Stimulated activated CD4-positive, alpha-beta T cell treated with anti-CD3 and anti-CD28 coated beads, Interleukin-15, amount 100 ng/mL, for 1 hour (primary cell): Measurements from ENCODE around the gene SMARCC2.
"Not testable (repeated sequence)": the region's sequence is repeated elsewhere in the genome, so short reads cannot be mapped to it uniquely, and the experiment has no call there.

Source experiments
- DNase-seq, 2 donors: peaks; one replicate each; pipeline ENCODE4 v3.0.0-alpha.2; 2020; ENCODE audit warnings: low read depth in 1 of 2, low spot score in 1 of 2

SMARCC2 gene

DNA sequence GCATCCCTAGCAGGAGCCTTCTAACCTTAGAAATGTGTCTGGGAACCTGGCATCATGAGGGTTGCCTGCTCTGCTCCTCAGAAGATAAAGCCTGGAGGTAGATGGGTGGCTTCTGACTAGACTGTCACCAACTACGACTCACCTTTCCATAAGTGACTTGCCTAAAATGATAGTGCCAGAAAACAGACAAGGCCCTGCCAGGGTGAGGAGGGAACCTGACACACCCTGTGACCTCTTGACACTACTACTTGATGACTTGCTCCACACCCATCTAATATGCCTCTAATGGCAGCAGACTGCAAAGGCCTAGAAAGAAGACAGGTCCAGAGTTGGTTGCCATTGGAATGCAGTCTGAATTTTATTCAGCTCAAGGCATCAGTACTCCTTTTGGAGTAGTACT lies 23.1 kb upstream of the SMARCC2 start:
- no peak for DNase-seq

DNA sequence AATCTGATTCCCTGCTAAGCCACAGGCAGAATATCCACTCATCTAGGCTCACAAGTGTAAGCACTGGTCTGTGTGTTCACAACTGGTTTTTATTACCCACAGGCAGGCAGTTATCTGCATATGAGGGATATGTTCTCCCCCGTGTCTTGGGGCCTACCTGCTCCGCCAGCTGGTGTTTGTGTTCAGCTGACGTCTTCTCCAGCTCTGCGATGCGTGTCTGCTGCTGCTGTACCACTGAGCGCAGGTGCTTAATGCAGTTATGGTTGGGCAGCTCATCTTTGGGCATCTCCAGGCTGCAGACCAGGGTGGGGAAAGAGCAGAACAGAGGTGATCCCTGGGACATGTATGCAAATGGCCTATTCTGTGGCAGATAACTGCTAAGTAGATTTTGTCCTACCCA lies 18.7 kb upstream of the SMARCC2 start:
- DNase-seq = no peak

DNA sequence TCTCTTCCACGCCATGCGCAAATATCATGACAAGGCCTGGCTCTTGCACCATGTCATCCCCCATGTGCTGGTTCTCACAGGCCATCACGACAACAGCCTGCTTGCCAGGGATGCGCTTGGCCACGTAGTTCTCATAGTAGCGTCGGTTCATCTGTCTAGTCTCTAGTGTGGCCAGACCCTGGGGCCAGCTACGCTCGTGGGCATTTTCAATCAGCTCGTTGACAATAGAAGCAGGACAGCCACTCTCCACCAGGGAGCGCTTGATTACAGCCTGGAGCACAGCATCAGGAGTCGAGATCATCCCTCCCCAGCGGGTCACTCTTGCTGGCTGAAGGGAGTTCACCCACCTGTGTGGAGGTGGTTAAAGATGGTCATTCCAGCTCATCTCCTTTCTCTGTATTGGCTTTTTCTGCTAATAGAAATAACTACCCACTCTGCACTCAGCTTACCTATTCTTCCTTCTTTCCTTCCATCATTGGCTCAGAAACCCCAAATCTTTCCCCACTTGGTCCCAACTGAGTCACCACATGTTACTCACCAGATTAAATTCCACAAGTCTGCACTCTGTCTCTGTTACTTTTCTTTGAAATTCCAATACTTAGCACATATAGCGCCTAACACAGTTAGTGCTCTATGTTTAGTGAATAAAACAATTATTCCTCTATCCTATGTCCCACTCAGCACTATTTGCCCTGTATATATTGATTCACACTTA lies 17.3 kb upstream of the SMARCC2 start:
- no peak for DNase-seq

DNA sequence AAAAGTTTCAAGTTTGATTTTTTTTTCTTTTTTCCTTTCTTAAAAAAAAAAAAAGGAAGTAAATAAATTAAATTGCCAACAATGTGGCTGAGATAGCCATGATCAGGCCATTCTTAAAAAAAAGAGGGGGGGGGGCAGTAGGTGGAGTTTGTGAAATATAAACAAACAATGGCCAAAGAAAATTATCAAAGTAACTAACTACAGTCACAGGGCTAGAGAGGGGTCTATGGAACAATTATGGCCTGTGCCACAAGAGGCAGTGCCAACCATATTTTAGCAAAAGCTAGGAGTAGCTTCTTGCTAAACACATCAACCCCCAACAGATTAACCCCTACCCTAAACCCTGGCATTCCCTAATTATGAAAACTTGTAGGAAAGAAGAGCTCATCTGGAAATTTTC lies 16.2 kb upstream of the SMARCC2 start:
- DNase-seq = no peak

DNA sequence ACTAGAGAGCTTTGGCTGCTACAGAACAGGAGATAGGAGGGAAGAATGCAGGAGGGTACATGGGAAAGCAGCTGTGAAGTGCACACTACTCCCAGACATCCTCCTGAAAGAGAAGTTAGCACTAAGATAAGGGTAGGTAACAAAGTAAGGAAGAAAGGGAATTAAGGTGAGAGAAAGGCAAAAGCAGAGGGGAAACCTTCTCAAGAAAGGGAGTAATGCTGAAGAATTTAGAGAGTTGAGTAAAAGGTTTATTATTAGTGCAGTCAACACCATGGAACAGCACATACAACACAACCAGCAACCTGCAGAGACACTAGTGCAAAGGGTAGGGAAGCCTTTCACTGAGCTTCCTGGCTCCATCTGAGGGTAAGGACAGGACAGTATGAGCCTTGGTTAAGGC lies 15.0 kb upstream of the SMARCC2 start:
- no peak for DNase-seq

DNA sequence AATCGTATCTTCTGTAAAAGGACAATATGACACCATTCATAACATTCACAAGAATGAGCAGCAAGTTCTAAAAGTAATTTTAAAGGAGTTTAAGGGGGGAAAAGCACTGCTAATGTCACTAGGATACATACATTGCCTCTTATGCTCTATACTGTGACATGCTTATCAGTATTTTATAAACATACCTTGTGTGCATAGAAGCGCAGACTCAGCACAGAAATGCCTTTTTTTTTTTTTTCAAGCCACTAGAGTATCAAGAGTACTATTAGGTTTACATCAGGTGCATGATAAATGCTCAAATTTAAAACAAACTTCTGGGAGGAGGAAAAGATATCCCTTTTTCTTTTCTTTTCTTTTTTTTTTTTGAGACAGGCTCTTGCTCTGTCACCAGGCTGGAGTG lies 13.6 kb upstream of the SMARCC2 start:
- no peak for DNase-seq

DNA sequence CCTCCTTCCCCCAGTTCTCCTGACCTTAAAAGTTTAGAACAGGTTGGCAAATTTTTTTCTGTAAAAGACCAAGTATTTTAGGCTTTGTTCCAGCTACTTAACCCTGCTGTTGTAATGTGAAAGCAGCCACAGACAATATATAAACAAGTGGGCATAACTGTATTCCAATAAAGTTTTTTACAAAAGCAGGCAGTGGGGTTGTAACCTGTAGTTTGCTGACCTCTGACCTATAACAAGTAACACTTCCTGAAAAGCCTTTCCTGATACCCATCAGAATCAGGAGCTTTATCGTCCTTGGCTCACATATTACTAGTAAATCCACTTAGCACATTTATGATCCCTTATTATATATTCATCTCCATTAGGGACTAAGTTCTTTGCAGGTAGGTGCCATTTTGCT lies 13.1 kb upstream of the SMARCC2 start:
- no peak for DNase-seq

DNA sequence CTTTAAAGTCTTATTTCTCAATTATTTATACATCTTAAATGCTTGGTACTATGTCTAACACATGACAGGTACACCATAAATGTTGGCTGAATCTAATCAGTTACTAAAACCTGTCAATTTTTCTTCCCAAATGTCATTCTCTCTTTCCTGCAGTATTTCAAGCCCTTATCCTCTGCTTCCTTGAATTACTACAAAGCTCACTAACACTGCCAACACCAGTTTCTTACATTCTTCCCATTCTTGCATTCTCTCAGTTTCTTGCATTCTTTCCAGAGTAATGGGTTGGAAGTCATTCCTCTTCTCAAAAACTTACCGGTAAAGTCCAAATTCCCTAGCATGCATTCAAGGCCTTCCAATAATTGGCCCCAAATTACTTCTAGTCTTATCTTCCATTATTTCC lies 9.6 kb upstream of the SMARCC2 start:
- no peak for DNase-seq

DNA sequence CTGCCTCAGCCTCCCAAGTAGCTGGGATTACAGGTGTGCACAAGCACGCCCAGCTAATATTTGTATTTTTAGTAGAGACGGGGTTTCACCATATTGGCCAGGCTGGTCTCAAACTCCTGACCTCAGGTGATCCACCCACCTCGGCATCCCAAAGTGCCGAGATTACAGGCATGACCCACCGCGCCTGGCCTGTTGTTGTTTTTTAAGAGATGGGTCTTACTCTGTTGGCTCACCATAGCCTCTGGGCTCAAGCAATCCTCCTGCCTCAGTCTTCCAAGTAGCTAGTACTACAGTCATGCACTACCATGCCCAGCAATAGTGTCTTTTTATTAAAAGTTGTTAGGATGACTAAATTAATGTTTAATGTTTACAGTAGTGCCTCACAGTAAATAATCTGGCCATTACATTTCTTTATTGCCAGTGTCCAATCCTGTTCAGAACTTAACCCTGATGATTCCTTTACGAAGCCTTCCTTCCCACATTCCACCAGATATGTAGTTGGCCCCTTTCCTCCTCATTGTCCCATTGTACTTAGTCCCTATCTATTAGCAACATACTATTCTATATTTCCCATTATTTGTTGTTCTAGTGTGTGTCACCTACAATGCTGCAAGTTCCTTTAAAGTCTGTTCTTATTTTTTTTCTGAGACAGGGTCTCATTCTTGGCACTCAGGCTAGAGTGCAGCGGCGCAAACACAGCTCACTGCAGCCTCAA lies 8.8 kb upstream of the SMARCC2 start:
- DNase-seq = no peak

DNA sequence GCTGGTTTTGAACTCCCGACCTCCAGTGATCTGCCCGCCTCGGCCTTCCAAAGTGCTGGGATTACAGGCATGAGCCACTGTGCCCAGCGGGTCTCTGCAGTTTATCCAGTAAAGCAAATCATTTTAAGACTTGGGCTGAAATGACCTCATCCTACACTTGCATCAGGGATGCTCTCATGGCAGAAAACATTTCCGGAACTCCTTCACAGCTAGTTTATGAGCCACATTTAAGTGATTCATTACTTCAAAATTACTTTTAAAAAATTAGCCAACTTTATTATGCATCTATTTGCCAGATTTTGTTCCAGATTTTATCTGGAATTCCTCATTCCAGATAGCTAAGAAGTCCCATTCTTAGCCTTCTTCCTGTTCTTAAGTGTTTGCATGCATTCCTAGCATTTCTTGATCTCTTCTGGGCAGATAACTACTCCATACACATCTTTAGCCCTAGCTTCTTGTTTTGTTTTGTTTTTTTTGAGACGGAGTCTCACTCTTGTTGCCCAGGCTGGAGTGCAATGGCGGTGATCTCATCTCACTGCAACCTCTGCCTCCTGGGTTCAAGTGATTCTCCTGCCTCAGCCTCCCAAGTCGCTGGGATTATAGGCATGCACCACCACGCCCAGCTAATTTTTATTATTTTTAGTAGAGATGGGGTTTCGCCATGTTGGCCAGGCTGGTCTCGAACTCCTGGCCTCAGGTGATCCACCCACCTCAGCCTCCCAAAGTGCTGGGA lies 7.7 kb upstream of the SMARCC2 start:
- not testable (repeated sequence) for DNase-seq

DNA sequence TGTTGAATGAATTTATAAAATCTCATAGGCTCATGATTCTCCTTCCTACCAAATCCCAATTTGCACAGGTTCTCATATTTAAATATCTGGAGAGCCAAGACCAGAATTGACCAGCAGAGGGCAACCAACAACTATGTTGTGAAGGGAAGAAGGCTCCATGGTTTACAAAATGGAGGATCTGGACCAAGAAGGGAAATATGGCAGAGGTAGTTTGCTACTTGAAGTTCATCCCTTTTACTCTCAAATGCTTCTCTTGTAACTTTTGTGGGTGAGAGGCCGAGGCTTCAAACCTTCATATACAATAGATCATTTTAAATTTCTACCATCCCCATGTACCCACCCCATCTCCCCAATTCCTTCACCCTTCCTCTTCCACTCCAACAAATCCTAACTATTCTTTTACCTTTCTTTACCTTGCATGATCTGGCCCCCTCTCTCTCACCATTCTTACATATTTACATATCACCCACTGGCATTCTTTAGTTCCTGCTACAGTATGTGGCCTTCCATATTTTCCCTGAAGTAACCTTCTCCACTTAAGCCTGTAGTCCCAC lies 3.8 kb upstream of the SMARCC2 start:
- peak in 1 of 2 donors; percentile 34 for DNase-seq

DNA sequence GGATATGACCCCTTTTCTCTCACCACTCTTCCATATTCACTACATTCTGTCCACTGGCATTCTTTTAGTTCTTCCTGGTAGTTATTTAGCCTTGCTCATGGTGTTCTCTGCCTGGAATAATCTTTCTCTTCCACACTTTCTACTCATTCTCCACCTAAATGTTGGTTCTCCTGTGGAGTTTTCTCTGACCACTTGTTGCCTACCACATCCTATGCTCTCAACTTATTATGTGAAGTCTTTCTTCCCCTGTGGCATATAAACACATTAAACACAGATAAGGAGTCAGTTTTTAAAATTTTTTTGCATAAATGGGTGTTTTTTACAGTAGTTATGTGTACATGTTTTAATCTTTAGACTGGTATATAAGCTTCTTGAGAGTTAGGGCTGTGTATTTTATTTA lies 3.3 kb upstream of the SMARCC2 start:
- DNase-seq = no peak

DNA sequence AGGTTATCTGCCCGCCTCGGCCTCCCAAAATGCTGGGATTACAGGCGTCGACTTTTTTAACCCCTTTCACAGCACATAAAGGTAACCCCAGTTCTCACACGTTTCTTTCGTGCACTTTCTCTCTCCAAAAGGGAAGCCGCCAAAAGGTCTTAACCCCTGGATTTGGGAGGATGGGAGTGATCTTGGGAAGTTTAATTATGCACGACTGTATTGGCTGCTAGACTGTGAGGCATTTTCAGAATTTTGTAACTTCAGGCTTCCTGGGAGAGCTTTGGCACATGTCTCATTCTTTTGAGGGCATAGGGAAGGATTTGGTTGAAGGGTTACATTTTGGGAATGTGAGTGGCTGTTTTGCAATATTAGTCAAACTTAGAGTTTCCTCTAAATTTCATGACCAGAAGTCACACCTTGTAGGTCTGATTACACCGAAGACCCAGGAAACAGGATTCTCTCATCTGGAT lies 1.4 kb upstream of the SMARCC2 start:
- no peak for DNase-seq

DNA sequence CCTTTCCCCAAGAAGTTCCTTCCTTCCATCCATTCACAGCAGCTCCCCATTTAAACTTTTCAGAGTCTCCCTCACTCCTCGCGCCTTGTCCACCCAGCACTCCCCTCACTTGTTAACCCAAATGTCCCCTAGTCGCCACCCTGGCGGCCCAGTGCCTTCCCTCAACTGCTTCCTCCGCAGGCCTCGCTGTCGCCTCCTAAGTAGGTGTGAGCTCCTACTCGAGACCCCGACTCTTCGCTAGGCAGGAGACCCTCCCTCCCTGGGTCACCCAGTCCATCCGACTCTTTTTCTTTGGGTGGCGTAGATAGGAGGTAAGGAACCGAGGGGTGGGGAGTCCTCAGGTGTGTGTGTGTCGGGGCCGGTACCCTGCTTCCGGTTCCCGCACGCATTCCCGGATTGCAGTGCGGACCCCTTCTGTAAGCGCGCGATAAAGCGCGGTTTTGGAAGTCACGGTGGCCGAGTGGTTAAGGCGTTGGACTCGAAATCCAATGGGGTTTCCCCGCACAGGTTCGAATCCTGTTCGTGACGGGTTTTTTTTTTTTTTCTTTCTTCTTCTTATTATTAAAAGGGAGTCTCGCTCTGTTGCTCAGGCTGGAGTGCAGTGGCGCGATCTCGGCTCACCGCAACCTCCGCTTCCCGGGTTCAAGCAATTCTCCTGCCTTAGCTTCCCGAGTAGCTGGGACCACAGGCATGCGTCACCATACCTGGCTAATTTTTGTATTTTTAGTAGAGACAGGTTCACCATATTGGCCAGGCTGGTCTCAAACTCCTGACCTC lies 823 bp upstream of the SMARCC2 start:
- DNase-seq = peak; percentile 48 to 89

DNA sequence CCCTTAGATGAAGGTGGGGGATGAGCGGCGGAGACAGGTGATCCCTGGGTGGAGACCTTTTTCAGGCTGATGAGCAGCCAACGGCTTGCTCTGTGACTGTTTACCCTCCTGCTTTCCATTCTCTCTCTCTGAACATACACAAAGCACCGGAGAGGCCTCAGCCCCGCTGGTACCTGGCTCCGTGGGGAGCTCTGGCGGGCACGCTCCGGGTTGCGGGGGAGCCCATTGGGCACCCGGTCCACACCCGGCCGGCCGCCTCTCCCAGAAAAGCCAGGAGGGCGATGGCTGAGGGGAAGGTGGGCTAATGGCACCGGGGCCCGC lies 545 bp downstream of the SMARCC2 start:
- no peak for DNase-seq

DNA sequence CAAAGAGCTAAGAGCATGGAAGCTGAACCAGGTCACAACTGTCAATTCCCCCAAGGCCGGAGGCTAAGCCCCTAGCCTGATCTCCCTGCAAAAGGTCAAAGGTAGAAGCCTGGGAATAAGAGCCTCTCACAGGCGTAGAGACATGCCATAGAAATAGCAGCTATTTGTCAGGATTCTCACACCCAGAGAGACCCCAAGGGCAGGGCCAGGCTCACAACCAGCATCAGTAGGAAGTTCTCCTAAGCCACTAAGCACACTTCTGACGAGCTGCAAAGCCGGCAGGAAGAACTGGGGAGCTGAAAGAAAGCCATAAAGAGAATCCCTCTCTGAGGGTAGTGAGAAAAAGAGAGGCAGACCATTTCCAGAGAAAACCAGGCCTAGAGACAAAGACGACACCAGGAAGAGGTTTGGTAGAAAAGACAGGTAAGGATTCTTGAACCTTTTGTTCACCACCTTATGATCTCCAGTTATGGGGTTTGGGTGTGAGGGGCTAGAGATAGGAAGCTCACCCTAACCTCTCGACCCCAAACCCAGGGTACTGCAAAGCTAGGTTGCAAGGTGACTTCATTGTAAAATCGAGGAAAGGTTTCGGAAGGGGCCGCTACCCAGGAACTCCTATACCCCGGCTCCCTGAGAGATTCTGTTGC lies 1.0 kb downstream of the SMARCC2 start:
- no peak for DNase-seq

DNA sequence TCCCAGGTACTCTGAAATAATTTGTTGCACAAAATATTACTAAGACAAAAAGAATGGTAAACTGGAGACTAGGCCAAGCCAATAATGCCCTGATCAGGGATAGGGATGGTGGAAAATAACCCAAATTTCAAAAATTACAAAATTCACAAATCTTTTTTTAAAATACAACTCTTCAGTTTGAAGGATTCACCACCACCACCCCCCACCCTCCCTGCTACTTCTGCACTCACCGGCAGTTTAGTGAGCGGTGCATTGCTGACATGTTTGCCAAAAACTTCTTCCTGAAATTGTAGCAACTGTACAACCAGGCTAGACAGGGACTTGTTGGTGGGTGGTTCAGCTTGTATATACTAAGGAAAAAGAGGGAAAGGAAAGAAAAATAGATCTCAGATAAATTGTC lies 2.3 kb downstream of the SMARCC2 start:
- no peak for DNase-seq

DNA sequence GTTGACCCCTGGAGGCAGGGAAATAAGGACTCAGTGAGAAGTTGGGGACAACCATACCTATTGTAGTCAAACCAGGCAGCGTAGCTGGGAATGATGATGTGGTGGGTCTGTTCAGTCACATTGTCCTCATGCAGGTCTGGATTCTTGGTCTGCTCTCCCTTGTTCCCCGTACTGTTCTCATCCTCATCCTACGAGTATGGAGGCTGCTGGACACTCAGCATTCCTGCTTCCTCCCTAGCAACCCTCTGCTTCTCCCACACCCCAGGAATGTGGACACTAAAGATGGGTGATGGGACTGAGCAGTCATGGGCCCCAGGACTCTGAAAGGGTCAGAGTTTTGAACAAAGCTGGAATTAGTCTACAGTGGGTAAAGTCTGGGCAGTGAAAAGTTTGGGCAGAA lies 10.9 kb downstream of the SMARCC2 start:
- no peak for DNase-seq

DNA sequence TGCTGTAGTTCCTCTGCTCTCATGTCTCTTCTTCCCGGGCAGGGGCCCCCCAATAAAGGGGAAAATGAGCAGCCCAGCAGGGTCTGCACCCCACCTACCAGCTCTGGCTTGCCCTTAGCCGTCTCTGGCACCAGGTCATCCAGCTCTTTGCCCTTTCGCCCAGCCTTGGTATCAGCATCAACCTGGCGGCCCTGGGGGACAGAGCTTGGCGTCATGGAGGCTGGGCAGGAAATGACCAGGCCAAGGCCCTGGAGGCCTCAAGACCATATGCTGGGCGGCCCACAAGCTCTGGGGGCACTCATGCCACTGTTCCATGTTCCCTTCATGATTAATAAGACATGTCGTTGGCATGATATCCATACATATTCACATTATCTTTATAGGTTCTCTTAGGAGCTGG lies 16.4 kb downstream of the SMARCC2 start:
- no peak for DNase-seq

DNA sequence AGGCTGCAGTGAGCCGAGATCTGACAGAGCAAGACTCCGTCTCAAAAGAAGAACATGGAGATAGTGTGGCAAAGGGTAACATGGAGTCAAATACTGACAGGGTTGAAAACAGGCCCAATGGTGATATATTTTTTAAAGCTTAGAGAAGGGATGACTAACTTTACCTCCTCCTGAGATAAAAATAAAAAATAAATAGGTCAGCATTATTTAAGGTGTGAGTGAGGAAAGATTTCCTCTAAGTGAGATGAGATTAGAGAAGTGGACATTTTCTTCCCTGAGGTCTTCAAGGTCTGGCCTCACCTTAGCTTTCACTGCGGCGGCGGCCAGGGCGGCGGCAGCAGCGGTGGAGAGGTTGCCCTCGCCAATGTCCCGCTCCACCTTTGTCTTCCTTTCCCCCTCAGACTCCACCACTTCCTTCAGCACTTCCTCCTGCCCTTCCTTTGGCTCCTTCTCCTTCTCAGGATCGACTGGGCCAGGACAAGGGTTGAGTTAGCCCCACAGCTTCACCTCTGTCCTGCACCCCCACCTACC lies 20.0 kb downstream of the SMARCC2 start:
- no peak for DNase-seq

DNA sequence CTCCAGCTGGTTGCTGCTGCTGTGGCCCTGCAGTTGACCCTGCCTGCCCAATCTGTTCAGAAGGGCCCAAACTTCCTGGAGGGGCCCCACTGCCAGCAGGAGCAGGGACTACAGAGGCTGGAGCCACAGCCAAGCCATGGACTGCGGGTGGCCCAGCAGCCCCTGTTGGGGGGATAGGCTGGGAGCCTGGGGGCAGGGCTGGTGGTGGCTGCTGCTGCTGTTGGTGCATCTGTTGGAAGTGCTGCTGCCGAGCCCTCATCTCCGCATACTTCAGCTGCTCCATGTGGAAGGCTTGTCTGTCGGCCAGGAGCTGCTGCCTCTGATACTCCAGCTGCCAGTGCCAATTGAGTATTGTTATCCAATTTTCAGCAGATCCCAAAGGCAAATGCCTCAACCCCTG lies 23.9 kb downstream of the SMARCC2 start:
- DNase-seq = no peak
